ENCODE results near the gene TMEM53.

The TMEM53 gene

DNA sequence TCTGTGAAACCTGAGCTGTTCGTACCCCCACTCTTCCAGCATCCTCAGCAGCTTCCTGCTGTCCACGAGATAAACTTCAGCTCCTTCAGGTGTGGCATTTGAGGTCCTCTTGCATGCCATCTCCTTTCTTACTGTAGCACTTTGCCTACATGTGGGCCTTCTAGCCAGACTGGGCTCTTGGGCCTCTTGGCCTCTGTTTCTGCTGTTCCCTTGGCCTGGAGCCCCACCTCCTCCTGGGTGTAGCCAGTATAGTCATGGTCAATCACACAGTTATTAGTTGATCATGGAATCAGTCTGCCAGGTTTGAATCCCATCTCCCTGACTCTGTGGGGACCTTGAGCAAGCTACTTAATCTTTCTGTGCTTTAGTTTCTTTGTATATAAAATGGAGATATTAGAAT lies 26.4 kb downstream of the TMEM53 start:
- DNase-seq (ENCODE audit: low read depth) = no peak

- no peak for DNase-seq (ENCODE audit: low read depth)
Measured at GRCh38 chr1:44646261-44647110, 27.8 kb downstream of the TMEM53 start.

GRCh38 chr1:44645476-44646244 lies 28.6 kb downstream of the TMEM53 start:
- no peak for DNase-seq (ENCODE audit: low read depth)

GRCh38 chr1:44644806-44645205 lies 29.5 kb downstream of the TMEM53 start:
- no peak for DNase-seq (ENCODE audit: low read depth)

DNA sequence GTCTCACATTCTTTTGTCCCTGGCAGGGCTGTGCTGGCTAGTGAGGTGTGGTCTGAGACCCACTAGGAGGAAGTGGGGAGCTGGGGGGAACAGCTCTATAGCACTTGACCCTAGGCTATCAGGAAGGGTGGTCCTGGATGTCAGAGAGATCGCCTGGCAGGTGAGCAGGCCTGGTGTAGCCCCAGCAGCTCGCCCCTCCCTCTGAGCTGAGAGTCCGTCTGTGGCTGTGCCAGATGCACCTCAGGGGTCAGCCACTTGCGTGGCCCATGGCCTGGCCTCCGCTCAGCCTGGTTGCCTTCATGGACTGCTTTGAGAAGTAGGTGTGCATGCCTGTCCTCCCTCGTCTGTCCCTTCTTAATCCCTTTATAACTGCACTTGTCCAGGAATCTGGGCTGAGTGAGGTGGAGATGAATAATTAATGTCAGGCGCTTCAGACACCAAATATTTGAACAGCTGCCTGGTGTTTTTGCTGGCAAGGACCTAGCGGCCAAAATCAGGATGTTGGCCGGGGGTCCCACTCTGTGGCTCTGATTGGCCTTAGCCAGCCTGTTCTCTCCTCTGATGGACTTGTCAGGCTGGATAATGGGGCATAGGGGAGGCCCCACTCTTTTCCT lies 30.5 kb downstream of the TMEM53 start:
- no peak for DNase-seq (ENCODE audit: low read depth)

- no peak for DNase-seq (ENCODE audit: low read depth)
Measured at GRCh38 chr1:44642925-44643324, 31.4 kb downstream of the TMEM53 start.

DNA sequence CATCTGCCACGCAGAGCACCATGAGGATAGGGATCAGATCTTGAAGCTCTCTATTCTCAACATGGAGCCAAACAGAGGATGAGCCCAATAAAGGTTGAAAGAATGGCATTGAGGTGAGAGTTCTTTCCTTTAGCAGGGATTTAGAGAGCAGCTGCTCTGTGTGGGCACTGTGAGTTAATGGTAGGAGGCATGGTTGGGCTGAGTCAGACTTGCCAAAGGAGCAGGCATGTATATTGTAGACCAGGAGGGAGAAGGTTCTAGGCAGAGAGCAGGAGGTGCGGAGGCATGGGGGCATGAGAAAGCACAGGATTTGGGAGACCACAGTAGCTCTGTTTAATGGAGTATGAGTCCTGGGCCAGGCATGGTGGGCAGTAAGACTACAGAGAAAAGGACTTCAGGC lies 32.0 kb downstream of the TMEM53 start:
- DNase-seq (ENCODE audit: low read depth) = no peak

GRCh38 chr1:44641126-44642102 lies 32.9 kb downstream of the TMEM53 start:
- DNase-seq (ENCODE audit: low read depth) = no peak

GRCh38 chr1:44640200-44640853 lies 34.0 kb downstream of the TMEM53 start:
- DNase-seq (ENCODE audit: low read depth) = no peak

DNA sequence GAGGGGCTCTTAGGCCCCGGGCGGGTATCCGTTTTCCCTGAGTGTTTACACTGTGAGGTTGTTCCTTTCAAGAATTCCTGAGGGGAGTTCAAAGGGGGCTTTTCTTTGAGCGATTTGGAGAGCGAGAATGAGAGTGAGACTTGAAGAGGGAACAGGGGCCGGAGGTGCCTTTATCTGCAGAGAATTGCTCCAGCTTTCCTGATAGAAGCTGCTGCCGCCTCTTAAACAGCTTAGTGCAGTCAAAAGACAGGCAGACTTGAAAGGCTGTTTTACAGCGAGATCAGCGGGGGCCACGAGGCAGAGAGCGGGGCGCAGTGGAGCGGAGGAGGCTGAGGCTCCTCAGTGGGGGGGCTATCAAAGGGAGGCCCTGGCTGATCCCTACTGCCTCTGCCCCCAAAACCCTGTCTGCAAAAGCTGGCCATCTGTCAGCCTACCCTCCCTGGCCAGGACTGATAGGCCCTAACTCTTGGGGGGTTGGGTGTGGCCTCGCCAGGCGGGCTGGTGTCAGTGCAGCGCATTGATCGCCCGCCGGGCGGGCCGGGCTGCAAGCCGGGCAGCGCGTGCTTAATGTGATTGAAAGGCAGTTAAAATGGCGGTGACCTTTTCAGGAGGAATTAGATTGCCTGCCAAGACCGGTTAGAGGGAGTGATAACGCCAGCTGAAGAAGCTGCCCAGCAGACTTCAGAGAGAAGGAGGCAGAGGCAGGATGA lies 36.4 kb downstream of the TMEM53 start:
- DNase-seq (ENCODE audit: low read depth) = no peak

DNA sequence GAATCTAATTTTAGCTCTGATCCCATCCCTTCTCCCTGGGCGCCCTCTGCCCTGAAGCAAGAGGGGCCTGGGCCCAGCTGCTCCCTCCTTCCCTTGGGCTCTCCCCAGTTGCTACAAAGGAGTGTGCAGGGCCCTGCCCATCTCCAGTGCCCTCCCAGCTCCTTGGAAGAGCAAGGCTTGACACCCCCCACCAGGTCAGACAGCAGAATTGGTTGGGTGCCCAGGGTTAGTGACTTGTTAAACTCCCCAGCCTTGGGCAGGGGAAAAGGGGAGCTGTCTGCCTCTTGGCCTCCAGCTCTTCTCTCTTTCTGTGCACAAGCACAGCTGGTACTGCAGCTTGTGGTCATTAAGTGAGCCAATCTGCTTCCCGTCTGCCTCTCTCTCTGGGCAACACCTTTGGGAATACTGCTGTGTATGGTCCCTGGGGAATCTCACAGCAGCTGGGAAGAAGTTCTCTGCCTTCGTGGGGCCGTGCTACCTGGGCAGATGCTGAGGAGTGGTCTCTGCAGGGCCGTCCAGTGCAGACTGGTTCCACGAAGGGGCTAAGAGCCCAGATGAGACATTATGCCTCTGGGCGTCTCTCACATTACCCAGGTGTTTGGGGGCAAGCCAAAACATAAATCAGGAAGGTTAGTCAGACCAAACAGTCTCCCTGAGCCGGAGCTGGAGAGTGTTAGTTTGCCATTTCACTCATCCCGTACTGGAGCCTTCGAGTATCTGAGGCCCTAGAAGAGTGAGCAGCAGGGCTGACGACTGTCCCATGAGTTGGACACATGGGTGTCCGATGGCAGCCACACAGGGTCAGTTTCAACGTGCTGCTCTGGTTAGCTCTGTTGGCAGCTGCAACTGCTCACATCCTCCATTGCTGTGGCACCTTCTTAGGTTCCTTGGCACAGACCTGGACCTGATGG lies 37.3 kb downstream of the TMEM53 start:
- DNase-seq (ENCODE audit: low read depth) = no peak

DNA sequence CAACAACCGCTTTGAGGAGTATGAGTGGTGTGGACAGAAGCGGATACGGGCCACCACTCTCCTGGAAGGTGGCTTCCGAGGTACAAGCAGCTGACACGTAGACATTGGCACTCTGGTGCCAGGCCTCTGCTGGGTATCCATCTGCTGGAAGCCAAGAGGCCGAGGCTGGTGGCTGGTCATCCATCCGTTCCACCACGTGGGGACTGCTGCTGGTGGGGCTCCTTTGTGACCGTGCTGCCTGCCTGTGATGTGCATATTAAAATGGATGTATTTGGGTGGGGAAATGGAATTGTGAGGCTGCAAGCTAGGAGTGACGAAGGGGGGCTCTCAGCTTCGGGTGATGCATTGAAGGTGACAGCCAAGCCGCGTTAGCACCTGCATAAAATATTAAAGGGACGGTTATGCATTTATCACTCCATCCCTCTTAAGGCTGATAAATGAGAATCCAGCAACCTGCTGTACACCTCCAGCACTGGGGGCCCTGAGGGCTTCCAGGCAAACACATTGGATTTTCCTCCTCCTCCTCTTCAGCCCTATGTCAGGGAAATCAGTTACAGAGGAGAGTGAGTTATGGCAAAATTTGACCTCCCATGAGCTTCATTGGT lies 38.1 kb downstream of the TMEM53 start:
- DNase-seq (ENCODE audit: low read depth) = no peak

DNA sequence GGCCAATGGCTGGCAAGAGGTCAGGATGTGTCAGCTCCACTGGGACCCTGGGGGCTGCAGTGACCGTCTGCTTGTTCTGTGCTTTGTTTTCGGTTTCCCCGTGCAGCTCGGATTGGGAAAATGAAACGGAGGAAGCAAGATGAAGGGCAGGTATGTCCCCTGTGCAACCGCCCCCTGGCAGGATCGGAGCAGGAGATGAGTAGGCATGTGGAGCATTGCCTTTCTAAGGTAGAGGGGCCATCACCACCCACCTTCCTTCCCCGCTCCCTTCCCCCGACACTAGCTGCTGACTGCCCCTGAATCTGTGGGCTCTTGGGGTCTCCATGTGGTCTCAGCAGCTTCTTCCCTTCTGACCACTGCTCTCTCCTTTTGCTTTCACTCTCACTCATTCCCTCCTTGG lies 38.8 kb downstream of the TMEM53 start:
- no peak for DNase-seq (ENCODE audit: low read depth)

GRCh38 chr1:44634606-44635189 lies 39.6 kb downstream of the TMEM53 start:
- no peak for DNase-seq (ENCODE audit: low read depth)

- no peak for DNase-seq (ENCODE audit: low read depth)
Measured at GRCh38 chr1:44632598-44632997, 41.7 kb downstream of the TMEM53 start.

- DNase-seq (ENCODE audit: low read depth) = peak; percentile 87
Measured at GRCh38 chr1:44631647-44632539, 42.4 kb downstream of the TMEM53 start.

- DNase-seq (ENCODE audit: low read depth) = no peak
Measured at GRCh38 chr1:44631333-44631646, 43.0 kb downstream of the TMEM53 start.

DNA sequence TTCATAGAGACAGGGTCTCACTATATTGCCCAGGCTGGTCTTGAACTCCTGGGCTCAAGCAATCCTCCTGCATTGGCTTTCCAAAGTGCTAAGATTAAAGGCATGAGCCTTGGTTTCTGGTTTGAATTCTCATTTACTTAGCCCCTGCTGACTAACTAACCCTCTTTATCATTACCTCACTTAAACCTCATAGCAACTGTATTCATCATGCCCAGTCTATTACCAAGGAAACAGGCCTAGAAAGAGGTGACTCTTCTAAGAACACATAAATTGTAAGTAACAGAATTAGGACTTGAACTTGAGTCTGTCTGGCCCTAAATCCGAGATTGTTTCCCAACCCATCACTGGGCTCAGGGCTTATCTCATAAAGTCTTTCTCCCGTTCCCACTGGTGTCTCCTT lies 44.2 kb downstream of the TMEM53 start:
- DNase-seq (ENCODE audit: low read depth) = no peak
